Naive B cell (primary cell): ENCODE measurements around the gene ZNF839. TPM values are rescaled to one million over a fixed set of nuclear protein-coding genes. Genes with fewer than 3 reads are reported as not detected.

Source experiments
- ATAC-seq, 2 donors: fragments of 150-1000 bp; cut with Tn5 transposase; 2 replicates each; pipeline ENCODE4 v1.10.0; 2021; ENCODE audit warnings: low read depth in 2 of 2, mild to moderate bottlenecking in 2 of 2, moderate library complexity in 2 of 2
- DNase-seq: peaks from one replicate; pipeline ENCODE4 v3.0.0; 2022
- H3K27ac Mint-ChIP-seq, 6 donors: one replicate each; pipeline ENCODE4 v1.8.0; 2020 to 2022; ENCODE audit warnings: mild to moderate bottlenecking in 6 of 6, mixed read lengths in 6 of 6, moderate library complexity in 5 of 6, inconsistent platforms in 2 of 6
- H3K27me3 Mint-ChIP-seq, 3 donors: one replicate each; pipeline ENCODE4 v1.8.0; 2021 to 2022; ENCODE audit warnings: mixed read lengths in 3 of 3, mild to moderate bottlenecking in 1 of 3
- H3K36me3 Mint-ChIP-seq, 2 donors: one replicate each; pipeline ENCODE4 v1.8.0; 2020 to 2022; ENCODE audit warnings: mixed read lengths in 2 of 2, inconsistent platforms in 1 of 2, mild to moderate bottlenecking in 1 of 2
- H3K4me1 Mint-ChIP-seq, 3 donors: one replicate each; pipeline ENCODE4 v1.8.0; 2020 to 2022; ENCODE audit warnings: mixed read lengths in 3 of 3, inconsistent platforms in 1 of 3, mild to moderate bottlenecking in 1 of 3, moderate library complexity in 1 of 3
- H3K4me3 Mint-ChIP-seq, 8 donors: one replicate each; pipeline ENCODE4 v1.8.0; 2020 to 2022; ENCODE audit warnings: mild to moderate bottlenecking in 8 of 8, mixed read lengths in 8 of 8, moderate library complexity in 8 of 8, inconsistent platforms in 2 of 8
- H3K9me3 Mint-ChIP-seq, 7 donors: one replicate each; pipeline ENCODE4 v1.8.0; 2020 to 2022; ENCODE audit warnings: mixed read lengths in 7 of 7, mild to moderate bottlenecking in 5 of 7, inconsistent platforms in 2 of 7, moderate library complexity in 1 of 7
- polyA plus RNA-seq, 6 donors: library from polyadenylated mRNA; unstranded; fragments of 300-500 nt; fragmentation: Illumina TruSeq; gene quantifications; one replicate each; pipeline ENCODE4 v1.2.3, GENCODE V29; 2021; ENCODE audit warnings: low read depth in 6 of 6

ZNF839 gene
- 10 to 100 TPM in 1 of 6 donors, 1 to 10 TPM in 5; 4.5 to 10.5 (median 5.6) TPM for polyA plus RNA-seq

DNA sequence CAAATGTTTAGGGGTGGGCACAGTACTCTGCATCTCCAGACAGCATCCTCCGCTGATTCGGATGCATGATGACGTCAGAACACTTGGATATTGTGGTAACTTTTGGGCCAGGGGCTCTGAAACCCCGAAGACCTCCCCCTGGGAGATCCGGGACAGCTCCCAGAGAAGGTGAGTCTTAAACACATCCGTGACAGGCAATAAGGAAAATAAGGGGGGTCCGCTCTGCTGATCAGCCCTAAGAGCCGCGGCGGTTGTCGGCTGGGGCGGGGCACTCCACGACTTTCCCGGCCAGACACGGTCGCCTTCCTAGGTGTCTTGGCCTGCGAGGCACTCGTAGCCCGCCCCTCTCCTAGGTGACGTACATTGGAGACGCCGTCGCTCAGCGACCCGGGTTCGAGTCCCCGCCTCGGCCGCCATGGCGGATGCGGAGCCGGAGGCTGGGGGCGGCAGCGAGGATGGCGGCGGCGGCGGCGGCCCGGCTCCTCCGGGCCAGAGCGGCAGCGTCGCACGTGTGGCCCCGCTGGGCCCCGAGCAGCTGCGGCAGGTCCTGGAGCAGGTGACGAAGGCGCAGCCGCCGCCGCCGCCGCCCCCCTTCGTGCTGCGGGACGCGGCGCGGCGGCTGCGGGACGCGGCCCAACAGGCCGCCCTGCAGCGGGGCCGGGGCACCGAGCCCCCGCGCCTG, at the start of gene ZNF839:
Gene ZNF839 (plus strand): TSS at position 396 of the 682 bp plus-strand sequence. CDS start 20 bp downstream, at position 416.
- no peaks in the 10 kb centered on the region for H3K36me3 Mint-ChIP-seq
- peaks cover 41 to 71% (median 65%) of the 10 kb centered on the region in 3 donors for H3K4me1 Mint-ChIP-seq
- DNase-seq = peak; percentile 93
- peaks cover 0 to 4% (median 0%) of the 10 kb centered on the region in 3 donors for H3K27me3 Mint-ChIP-seq
- peak; percentile 73 to 74 for ATAC-seq
- H3K9me3 Mint-ChIP-seq = peaks cover 0 to 5% (median 0%) of the 10 kb centered on the region in 7 donors
- H3K4me3 Mint-ChIP-seq = peak within 1 kb of the TSS; percentile 94 to 99 (median 98)
- peak within 1 kb of the TSS; percentile 98 to 100 (median 99) for H3K27ac Mint-ChIP-seq

DNA sequence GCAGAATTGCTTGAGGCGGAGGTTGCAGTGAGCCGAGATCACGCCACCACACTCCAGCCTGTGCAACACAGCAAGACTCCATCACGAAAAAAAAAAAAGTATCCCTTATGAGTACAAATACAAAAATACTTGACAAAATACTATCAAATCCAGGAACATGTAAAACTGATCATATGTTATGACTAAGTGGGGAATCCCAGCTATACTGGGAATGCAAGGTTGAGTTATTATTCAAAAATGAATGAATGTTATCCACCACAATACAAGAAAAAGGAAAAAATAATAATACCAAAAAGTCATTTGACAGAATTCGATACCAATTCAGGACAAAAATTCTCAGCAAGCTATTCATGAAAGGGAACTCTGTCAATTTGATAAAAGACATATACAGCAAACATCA, 47.2 kb upstream of the ZNF839 start:
- H3K4me3 Mint-ChIP-seq = no peak overlapping the region
- H3K4me1 Mint-ChIP-seq = no peaks in the 10 kb centered on the region
- H3K27me3 Mint-ChIP-seq = no peaks in the 10 kb centered on the region
- no peak for DNase-seq
- no peaks in the 10 kb centered on the region for H3K36me3 Mint-ChIP-seq
- ATAC-seq = no peak
- H3K9me3 Mint-ChIP-seq = peaks cover 0 to 2% (median 0%) of the 10 kb centered on the region in 7 donors
- H3K27ac Mint-ChIP-seq = no peak overlapping the region

DNA sequence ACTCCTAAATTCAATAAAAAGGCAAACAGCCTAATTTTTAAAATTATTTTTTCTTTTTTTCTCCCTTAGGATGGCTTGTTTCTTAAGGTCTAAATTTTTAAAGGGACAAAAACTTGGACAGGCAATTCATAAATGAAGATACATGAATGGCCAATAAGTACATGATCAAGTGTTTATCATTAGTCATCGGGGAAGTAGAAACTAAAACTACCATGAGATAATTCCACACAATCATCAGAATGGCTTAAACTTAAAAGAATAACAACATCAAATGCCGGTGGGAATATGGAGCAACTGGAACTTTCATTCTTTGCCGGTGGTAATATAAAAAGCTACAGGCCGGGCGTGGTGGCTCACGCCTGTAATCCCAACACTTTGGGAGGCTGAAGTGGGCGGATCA, 43.7 kb upstream of the ZNF839 start:
- ATAC-seq = no peak
- Mint-ChIP-seq H3K27ac (no peak overlapping the region), H3K4me1 (no peaks in the 10 kb centered on the region), H3K27me3 (no peaks in the 10 kb centered on the region), H3K36me3 (no peaks in the 10 kb centered on the region), H3K9me3 (peaks cover 0 to 2% (median 0%) of the 10 kb centered on the region in 7 donors), H3K4me3 (peak overlapping the region in 1 of 8 donors; percentile 1)
- DNase-seq = no peak

DNA sequence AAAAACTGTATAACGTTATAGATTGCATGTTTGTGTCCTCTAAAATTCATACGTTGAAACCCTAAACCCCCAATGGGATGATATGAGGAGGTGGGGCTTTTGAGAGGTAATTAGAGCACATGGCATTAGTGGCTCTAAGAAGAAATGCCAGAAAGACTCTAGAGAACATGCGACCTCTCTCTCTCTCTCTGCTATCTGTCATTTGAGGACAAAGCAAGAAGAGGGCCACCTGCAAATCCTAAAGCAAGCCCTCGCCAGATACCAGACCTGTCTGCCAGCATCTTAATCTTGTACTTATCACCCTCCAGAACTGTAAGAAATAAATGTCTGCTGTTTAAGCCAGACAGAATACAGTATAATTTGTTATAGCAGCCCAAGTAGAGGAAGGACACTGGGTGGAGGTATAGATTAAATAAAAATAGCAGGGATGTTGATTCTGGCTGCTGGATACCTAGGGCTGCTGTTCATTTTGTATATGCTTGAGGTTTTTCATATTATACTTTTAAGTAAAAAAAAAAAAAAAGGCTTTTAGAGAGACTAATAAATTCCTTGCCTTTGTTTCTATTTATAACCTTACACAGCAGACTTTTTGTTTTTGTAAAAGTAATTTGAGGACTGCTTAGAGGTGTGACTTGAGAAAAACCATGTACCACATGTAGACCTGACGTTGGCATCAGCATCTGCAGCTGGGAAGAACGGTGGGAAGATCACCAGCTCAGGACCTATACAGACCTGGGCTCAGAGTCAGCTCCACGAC, 41.5 kb upstream of the ZNF839 start:
- H3K27me3 Mint-ChIP-seq = no peaks in the 10 kb centered on the region
- DNase-seq (no peak), ATAC-seq (no peak)
- H3K9me3 Mint-ChIP-seq = peaks cover 0 to 2% (median 0%) of the 10 kb centered on the region in 7 donors
- H3K27ac Mint-ChIP-seq = no peak overlapping the region
- H3K4me3 Mint-ChIP-seq = no peak overlapping the region
- H3K36me3 Mint-ChIP-seq = no peaks in the 10 kb centered on the region
- H3K4me1 Mint-ChIP-seq = no peaks in the 10 kb centered on the region

DNA sequence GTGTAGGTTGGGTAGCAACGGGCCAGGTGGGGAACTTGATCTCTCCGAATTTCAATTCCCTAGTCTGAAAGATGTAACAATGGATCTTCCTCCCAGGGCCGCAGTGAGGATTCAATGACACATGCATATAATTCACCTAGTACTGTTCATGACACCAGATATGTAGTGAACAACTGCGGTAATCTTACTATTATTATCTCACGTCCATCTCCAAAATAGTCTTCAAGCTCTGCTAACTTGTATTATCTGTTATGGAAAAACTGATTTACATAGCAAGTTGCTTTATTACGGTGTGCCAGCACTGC, 41.0 kb upstream of the ZNF839 start:
- Mint-ChIP-seq H3K36me3 (no peaks in the 10 kb centered on the region), H3K27ac (no peak overlapping the region), H3K4me3 (no peak overlapping the region), H3K9me3 (peaks cover 0 to 2% (median 0%) of the 10 kb centered on the region in 7 donors), H3K27me3 (no peaks in the 10 kb centered on the region), H3K4me1 (no peaks in the 10 kb centered on the region)
- DNase-seq = no peak
- no peak for ATAC-seq

DNA sequence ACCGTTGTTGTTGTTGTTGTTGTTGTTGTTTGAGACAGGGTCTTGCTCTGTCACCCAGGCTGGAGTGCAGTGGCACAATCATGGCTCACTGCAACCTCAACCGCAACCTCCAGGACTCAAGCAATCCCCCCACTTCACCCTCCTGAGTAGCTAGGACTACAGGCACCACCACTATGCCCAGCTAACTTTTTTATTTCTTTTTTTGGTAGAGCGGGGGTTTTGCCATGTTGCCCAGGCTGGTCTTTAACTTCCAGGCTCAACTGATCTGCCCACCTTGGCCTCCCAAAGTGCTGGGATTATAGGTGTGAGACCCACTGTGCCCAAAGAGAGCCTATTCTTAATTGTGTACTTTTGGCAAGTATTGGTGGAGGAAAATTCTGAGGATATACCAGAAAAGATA, 40.3 kb upstream of the ZNF839 start:
- Mint-ChIP-seq H3K27ac (no peak overlapping the region), H3K36me3 (no peaks in the 10 kb centered on the region), H3K27me3 (no peaks in the 10 kb centered on the region), H3K9me3 (peaks cover 0 to 2% (median 0%) of the 10 kb centered on the region in 7 donors), H3K4me3 (no peak overlapping the region), H3K4me1 (no peaks in the 10 kb centered on the region)
- ATAC-seq (no peak), DNase-seq (no peak)

DNA sequence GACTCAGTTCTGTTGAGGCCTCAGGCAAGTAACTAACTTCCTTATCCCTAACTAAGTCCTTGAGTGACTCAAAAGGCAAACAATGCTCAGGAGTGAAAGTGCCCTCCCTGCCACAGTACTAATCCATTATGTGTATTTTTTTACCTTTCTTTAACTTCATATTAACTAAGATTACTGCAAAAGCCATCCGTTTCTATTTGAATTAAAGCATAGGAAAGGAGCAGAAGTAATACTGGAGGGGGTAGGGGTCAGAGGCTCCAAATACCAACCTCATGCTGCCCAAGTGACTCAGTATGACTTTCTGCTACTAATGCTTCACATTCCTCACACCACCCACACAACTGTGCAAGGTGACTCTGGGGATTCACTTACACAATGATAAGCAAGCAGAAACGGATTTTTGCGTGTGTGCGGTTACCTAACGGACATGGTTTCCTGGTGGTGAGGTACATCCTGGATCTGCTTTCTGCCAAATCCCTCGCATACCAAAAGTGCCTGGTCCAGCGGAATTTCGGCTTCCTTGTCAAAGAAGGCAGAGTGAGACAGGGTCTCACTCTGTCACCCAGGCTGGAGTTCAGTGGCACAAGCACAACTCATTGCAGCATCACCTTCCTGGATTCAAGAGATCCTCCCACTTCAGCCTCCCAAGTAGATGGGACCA, 39.7 kb upstream of the ZNF839 start:
- Mint-ChIP-seq H3K4me3 (no peak overlapping the region), H3K27ac (no peak overlapping the region), H3K36me3 (no peaks in the 10 kb centered on the region), H3K27me3 (no peaks in the 10 kb centered on the region), H3K4me1 (no peaks in the 10 kb centered on the region), H3K9me3 (peaks cover 0 to under 1% (median 0%) of the 10 kb centered on the region in 7 donors)
- ATAC-seq = no peak
- no peak for DNase-seq

DNA sequence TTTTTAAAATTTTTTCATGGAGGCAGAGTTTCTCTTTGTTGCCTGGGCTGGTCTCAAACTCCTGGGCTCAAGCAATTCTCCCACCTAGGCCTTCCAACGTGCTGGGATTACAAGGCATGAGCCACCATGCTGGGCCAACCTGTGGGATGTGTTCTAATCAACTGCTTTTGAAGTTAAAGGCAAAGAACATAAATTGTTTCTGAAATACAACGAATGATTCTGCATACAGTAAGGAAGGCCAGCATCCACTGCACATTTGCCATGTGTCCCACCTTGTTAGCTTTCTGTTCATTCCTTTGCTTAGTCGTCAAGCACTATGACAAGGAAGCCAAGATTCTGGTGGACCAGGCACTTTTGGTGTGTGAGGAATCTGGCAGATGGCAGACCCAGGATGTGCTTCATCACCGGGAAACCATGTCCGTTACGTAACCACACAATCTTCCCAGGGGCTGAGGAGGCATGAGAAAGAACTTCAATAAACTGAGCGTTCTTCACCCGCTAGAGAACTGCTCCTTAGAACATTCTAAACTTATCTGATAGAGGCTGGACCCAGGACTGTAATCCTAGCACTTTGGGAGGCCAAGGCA, 39.1 kb upstream of the ZNF839 start:
- H3K9me3 Mint-ChIP-seq = no peaks in the 10 kb centered on the region
- ATAC-seq = no peak
- no peak for DNase-seq
- no peak overlapping the region for H3K4me3 Mint-ChIP-seq
- H3K36me3 Mint-ChIP-seq = no peaks in the 10 kb centered on the region
- no peaks in the 10 kb centered on the region for H3K4me1 Mint-ChIP-seq
- H3K27me3 Mint-ChIP-seq = no peaks in the 10 kb centered on the region
- H3K27ac Mint-ChIP-seq = no peak overlapping the region

DNA sequence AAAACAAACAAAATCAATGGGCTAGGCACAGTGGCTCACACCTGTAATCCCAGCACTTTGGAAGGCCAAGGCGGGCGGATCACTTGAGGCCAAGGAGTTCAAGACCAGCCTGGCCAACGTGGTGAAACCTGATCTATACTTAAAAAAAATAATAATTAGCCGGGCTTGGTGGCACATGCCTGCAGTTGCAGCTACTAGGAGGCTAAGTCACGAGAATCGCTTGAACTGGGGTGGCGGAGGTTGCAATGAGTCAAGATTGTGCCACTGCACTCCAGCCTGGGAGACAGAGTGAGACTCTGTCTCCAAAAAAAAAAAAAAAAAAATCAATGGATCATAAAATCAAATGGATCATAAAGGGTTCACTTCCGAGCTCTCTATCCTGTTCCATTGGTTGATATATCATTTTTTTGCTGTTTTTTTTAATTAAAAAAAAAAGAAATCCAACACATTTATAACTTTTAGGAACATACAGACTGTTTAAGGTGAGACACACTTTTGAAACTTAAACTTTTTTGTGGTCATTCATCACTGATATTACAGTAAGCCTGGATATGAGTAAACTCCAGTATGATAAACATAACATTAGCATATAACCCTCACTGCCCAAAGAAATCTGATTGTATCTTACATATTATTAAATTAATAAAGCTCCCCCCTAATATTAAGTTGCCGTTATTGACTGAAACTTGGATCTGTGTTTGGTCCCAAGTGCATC, 36.6 kb upstream of the ZNF839 start:
- ATAC-seq (no peak), DNase-seq (no peak)
- Mint-ChIP-seq H3K4me1 (no peaks in the 10 kb centered on the region), H3K27ac (no peak overlapping the region), H3K27me3 (no peaks in the 10 kb centered on the region), H3K4me3 (no peak overlapping the region), H3K36me3 (no peaks in the 10 kb centered on the region), H3K9me3 (no peaks in the 10 kb centered on the region)

DNA sequence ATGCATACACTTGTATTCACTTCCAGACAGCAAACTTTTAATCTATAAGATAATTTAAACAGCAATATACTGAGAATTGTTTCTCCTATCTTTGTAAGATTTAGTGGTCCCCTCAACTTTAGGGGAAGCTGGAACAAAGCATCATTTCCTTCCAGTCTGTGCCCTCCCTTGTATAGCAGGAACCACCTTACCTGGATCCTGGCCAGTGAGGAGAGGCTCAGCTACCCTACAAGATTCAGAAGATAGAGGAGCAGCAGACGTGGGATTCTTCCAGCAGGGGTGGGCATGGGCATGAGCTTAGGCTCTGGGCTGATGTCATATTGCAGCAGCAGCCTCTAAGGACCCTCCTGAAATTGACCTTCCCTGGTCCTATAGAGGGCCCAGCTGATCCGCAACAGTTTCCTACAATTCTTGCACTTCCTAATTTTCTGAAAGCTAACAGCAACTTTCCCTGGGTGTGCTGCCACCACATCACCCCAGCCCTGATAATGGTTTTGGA, 35.9 kb upstream of the ZNF839 start:
- Mint-ChIP-seq H3K9me3 (peaks cover 0 to 2% (median 0%) of the 10 kb centered on the region in 7 donors), H3K36me3 (no peaks in the 10 kb centered on the region), H3K4me1 (no peaks in the 10 kb centered on the region), H3K27ac (no peak overlapping the region), H3K4me3 (no peak overlapping the region), H3K27me3 (no peaks in the 10 kb centered on the region)
- no peak for DNase-seq
- no peak for ATAC-seq

DNA sequence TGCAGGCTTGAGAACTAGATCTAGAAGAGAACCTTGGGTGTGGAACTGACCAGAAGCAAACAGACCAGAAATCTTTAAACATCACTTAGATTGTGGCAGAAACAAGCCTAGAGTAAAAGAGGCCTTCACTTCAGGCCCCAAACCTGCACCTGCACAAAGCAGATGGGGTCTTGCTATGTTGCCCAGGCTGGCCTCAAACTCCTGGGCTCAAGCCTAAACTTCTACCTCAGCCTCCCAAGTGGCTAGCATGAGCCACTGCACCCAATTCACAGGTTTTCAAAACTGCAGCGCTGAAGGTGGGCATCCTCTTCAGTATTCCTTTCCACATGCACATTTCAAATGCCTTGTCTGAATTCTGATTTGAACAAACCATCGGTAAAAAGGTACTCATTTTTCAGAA, 34.4 kb upstream of the ZNF839 start:
- no peaks in the 10 kb centered on the region for H3K4me1 Mint-ChIP-seq

DNA sequence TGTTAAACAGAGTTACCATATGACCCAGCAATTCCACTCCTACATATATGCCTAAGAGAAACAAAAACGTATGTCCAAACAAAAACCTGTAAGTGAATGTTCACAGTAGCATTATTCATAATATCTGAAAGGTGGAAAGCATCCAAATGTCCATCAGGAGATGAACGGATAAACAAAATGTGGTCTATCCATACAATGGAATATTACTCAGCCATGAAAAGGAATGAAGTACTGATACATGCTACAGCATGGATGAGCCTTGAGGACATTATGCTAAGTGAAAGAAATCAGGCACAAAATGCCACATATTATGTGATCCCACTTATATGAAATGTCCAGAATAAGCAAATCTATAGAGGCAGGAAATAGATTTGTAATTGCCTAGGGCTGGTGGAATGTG, 31.4 kb upstream of the ZNF839 start:
- Mint-ChIP-seq H3K4me1 (no peaks in the 10 kb centered on the region), H3K27me3 (no peaks in the 10 kb centered on the region), H3K4me3 (no peak overlapping the region), H3K36me3 (no peaks in the 10 kb centered on the region), H3K9me3 (peaks cover 0 to 2% (median 0%) of the 10 kb centered on the region in 7 donors), H3K27ac (no peak overlapping the region)
- ATAC-seq (no peak), DNase-seq (no peak)

More for the DNA sequence above, 34.4 kb upstream of the ZNF839 start:
- H3K27ac Mint-ChIP-seq = no peak overlapping the region
- ATAC-seq = no peak
- H3K9me3 Mint-ChIP-seq = peaks cover 0 to 2% (median 0%) of the 10 kb centered on the region in 7 donors
- H3K27me3 Mint-ChIP-seq = no peaks in the 10 kb centered on the region
- H3K36me3 Mint-ChIP-seq = no peaks in the 10 kb centered on the region
- no peak overlapping the region for H3K4me3 Mint-ChIP-seq
- DNase-seq = no peak

DNA sequence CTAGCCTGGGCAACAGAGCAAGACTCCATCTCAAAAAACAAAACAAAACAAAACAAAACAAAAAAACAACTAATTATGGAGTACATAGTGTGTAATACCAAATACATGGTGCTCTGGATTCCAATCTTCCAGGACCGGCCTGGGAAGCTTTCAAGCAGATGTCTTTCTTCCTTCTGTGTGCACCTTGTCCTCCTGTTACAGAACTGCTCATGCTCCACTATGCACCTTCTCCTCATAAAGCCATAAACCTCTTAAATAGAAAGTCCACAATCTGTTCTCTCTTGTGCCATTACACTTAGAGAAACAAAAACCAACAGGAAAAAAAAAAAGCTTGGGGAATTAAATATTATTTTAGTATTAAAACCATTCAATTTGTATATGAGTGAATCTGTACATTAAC, 27.1 kb upstream of the ZNF839 start:
- Mint-ChIP-seq H3K27ac (no peak overlapping the region), H3K9me3 (peaks cover 0 to 2% (median 0%) of the 10 kb centered on the region in 7 donors), H3K4me1 (no peaks in the 10 kb centered on the region), H3K36me3 (no peaks in the 10 kb centered on the region), H3K4me3 (no peak overlapping the region), H3K27me3 (no peaks in the 10 kb centered on the region)
- DNase-seq (no peak), ATAC-seq (no peak)
